GM19351 (cell line): ENCODE measurements around the gene HMGCL.
"Not testable (repeated sequence)": the region's sequence is repeated elsewhere in the genome, so short reads cannot be mapped to it uniquely, and the experiment has no call there.

Experiments
- ATAC-seq: cut with Tn5 transposase; IDR thresholded peaks from one replicate; pipeline ENCODE4 v1.9.1; 2021; ENCODE audit warnings: mild to moderate bottlenecking, moderate library complexity; ENCODE audit not compliant: unreplicated experiment

HMGCL gene

DNA sequence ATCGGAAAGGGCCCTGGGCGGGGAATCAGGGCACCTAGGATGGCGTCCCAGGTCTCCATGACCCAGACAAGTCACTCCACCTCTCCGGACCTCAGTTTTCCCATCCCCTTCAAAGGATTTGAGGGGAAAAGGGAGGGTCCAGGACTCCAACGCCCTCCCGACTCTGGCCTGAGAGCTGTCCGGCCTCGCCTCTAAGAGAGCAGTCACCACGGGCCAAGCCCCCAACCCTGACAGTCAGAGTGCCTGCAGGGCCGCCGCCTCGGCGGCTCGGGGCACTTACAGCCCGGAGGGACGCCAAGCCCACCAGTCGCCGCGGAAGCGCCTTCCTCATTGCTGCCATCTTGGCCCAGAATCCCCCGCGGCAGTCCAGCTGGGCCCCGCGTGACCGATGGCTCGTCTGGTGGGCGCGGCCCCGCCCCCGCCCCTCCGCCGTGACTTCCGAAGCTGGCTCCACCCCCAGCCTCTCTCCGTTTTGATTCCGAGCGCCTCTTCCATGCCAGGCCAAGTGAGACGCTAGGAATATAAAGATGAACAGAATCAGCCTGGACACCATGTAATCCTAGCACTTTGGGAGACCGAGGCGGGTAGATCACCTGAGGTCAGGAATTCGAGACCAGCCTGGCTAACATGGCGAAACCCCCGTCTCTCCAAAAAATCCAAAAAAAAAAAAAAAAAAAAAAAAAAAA, at the start of gene HMGCL:
TSS of gene HMGCL (minus strand) at position 354 of the 686 bp plus-strand sequence. CDS start at position 340, 14 bp downstream.
- ATAC-seq = peak; percentile 81

DNA sequence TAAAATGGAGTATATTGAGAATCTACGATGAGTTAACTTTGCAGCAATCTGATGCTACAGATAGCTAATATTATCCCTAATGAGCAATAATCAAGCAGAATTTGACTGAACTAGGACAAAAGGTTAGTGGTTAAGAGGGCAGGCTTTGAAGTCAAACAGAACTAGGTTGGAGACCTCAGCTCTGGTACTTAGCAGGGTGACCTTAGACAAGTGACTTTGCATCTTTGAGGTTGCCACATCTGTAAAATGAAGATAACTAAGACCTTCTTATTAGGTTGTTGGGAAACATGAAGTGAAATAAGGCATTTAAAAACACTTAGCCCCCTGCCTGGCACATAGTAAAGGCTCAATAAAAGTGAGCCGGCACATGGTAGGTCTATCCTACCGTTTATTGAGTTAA, 47.2 kb upstream of the HMGCL start:
- ATAC-seq = no peak

DNA sequence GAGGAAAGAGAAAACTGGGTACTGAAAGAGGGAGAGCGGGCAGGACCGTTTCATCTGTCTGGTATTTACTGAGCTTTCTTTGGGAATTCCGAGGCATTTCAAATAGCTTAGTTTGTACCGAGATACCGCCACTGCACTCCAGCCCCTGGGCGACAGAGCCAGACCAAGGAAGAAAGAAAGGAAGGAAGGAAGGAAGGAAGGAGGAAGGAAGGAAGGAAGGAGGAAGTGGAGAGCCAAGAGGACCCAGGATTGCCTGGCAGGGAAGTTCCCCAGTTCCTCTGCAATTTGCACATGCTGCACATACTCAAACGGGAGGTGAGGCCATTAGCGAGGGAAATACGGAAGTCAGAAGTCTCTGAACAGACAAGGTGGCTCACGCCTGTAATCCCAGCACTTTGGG, 43.8 kb upstream of the HMGCL start:
- ATAC-seq = no peak

DNA sequence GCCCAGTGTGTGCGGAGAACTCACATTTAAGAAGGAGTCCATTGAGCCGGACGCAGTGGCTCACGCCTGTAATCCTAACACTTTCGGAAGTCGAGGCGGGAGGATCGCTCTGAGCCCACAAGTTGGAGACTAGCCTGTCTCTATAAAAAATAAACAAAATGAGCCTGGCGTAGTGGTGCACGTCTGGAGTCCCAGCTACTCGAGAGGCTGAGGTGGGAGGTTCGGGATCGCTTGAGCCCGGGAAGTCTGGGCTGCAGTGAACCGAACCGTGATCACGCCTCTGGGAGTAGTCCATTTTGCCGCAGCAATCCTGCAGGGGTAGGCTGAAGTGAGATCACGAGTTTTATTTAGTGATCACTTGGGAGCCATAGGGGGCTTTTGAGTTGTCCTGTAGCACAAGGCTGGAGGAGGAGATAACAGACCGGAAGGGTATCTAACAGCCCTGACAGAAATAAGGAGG, 43.4 kb upstream of the HMGCL start:
- no peak for ATAC-seq

DNA sequence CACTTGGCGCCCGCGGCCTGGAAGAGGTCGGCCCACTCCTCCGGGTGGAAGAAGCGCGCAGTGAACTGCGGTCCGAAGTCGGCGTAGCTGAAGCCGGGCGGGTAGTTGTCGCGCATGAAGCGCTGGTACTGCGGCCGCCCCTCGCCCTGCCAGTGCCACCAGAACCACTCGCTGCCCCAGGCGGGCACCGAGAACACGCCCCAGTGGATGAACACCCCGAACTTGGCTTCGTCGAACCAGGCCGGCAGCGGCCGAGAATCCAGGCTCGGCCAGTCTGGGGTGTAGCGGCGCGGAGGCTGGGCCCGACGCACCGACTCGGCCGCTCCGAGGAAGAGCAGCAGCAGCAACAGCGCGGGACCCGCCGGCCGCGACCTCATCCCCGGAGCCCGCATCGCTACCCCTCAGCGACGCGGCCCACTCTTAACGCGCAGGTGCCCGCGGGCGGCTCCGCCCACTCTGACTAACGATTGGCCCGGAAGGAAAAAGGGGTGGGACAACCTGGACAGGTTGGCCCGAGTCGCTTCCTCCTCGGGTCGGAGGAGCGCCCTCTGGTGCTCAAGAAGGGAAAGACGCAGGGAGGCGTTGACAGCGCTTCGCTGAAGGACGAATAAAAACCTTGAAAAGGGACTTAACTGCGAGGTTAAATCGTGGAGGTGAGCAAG, 42.8 kb upstream of the HMGCL start, which contains the start of gene FUCA1:
TSS of gene FUCA1 (minus strand) at position 396 of the 662 bp plus-strand sequence. CDS start at position 392, 4 bp downstream.
- ATAC-seq = peak; percentile 89

DNA sequence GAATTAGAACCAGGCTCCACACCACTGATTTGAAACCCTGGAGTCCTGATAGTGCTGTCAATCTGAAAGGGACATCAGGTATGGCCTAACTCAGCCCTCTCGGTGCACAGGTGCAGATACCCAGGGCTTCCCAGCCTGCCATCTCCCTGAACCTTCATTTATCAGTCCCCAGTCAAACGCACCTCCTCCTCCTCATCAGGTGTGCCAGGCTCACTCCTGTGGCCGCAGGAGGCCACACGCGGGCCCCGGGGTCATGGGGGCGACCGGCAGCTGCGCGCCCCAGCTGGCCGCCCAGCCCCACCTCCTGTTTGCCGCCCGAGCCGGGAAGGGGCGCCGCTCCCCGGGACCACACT, 42.3 kb upstream of the HMGCL start:
- ATAC-seq = no peak

DNA sequence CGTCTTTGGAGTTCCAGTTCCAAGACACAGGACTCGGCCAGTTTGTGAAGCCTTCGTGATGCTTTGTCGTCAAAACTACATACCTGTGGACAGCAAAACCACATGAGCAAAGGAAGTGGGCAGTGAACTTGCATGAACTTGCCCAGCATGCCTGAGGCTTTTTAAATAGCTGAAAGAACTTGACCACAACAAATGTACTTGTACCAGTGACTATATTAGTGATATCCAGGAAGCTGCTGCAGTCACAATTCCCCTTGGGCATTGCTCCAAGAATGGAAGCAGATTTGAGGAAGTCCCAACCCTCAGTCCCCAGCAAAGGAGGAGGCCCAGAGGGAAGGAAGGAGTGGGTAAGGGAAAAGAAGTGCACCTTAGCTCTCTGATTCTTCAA, 40.3 kb upstream of the HMGCL start:
- no peak for ATAC-seq

DNA sequence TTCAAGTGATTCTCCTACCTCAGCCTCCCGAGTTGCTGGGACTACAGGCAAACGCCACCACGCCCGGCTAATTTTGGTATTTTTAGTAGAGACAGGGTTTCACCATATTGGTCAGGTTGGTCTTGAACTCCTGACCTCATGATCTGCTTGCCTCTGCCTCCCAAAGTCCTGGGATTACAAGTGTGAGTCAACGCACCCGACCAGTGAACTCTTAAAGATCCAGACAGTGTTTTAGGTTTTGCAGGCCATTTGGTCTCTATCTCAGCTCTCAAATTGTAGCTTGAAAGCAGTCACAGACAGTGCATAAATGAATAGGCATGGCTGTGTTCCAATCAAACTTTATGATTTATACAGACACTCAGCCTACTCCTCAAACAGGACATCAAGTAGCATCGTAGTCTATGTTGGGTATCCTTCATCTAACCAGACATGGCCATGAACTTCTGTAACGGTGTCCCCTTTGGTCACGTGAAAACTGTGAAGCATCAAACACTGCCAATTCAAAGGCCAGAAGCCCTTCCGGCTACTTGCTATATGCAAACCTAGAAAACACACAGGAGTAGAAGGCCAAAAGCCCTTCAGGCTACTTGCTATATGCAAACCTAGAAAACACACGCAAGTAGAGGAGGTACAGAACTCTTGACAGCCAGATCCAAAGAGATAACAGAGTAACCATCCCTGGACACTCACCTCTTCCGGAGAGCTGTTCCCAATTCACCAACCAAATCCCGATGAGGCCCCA, 39.7 kb upstream of the HMGCL start:
- no peak for ATAC-seq

DNA sequence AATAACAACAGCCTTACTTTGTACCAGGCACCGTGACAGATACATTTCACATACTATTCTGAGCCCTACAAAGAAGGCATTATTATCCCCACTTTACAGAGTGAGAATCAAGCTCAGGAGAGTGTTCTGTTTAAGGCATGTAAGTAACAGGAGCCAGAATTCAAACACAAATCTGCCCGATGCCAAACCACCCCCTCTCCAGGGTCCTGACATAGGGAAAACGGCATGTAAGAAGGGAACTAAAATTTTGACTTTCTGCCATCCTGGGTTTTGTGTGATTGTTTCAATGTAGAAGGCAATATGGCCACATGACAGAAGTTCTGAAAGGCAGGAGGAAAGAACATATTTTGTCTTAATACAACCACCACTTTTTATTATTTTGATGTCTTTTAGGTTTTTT, 37.4 kb upstream of the HMGCL start:
- ATAC-seq = no peak

DNA sequence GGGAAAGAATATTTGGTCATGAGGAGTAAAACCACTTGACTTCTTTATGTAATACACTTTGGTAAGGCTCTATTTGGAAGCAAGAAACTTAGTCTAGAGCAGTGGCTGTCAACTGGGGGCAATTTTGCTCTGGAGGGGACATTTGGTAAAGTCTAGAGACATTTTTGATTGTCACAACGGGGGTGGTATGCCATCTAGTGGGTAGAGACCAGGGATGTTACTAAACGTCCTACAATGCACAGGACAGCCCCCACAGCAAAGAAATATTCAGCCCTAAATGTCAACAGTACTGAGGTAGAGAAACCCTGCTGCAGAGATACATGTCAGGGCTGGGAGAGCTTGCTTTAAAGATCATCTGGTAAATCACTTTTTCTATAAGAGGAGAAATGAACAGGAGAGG, 29.3 kb upstream of the HMGCL start:
- ATAC-seq = no peak

DNA sequence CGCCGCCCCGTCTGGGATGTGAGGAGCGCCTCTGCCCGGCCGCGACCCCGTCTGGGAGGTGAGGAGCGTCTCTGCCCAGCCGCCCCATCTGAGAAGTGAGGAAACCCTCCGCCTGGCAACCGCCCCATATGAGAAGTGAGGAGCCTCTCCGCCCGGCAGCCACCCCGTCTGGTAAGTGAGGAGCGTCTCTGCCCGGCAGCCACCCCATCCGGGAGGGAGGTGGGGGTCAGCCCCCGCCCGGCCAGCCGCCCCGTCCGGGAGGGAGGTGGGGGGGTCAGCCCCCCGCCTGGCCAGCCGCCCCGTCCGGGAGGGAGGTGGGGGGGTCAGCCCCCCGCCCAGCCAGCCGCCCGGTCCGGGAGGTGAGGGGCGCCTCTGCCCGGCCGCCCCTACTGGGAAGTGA, 27.9 kb upstream of the HMGCL start:
- ATAC-seq = not testable (repeated sequence)

DNA sequence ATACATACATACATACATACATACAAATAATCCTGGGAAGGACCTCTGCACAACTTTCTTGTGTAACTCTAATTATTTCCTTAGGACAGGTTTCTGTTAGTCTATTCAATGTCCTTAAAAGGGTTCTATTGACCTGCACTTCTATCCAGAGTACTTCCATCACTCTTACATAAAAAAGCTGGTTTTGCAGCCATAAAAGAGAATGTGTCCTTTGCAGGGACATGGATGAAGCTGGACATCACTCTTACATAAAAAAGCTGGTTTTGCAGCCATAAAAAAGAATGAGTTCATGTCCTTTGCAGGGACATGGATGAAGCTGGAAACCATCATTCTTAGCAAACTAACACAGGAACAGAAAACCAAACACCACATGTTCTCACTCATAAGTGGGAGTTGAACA, 26.2 kb upstream of the HMGCL start:
- ATAC-seq = not testable (repeated sequence)

DNA sequence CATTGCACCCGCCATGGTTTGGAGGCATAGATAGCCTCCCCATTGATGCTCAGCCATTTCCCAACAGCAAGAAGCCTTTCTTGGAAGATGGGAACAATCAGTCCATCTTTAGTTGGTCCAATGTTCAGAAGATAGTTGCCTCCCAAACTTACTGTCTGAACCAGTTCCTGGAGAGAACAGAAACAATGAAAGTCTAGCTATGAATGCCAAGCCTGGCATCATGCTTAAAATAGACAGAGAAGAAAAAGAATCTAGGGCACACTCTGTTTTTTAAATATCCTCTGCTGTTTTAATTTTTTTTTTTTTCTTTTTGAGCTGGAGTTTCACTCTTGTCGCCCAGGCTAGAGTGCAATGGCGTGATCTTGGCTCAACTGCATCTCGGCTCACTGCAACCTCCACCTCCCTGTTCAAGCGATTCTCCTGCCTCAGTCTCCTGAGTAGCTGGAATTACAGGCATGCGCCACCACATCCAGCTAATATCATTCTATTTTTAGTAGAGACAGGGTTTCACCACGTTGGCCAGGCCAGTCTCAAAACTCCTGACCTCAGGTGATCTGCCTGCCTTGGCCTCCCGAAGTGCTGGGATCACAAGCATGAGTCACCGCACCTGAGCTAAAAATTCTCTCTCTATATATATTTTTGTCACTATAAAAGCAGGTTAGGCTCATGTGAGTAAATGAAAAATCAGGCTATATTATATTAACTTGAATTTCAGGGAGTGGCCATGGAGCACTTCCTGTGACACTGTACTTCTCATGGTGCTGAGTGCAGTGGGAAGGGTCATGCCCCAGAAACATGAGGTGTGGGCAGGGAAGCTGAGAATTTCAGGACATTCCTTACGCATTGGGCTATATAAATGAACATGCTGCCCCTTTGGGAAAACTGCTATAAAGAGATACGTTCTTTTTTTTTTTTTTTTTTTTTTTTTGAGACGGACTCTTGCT, 23.7 kb upstream of the HMGCL start:
- ATAC-seq = no peak

DNA sequence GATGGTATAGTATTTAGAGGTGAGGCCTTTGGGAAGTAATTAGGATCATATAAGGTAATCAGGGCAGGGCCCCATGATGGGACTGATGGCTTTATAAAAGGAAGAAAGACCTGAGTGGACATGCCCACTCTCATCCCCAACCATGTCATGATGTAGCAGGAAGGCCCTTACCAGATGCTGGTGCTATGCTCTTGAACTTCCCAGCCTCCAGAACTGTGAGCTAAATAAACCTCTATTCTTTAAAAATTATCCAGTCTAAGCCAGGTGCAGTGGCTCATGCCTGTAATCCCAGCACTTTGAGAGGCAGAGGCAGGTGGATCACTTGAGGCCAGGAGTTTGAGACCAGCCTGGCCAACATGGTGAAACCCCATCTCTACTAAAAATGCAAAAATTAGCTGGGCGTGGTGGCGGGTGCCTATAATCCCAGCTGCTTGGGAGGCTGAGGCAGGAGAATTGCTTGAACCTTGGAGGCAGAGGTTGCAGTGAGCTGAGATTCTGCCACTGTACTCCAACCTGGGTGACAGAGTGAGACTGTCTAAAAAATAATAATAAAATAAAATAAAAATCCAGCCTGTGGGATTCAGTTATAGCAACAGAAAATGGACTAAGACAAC, 22.4 kb upstream of the HMGCL start:
- not testable (repeated sequence) for ATAC-seq

DNA sequence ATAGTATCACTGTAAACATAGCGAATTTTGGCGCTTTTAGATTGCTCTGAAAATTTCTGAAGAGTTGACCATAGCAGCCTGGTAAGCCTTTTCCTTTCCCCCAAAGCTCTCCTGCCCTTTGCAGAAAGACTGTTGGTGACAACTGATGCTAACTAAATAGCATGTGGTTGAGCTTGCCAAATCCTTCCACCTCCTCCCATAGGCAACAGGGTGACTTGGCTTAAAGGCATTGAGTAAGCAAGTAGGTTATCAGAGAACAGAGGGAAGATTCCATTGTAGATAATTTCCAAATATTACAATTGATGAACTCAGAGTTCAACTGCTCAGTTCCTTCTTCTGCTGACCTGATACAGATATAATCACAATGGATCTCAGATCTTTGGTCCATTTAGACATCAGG, 19.9 kb upstream of the HMGCL start:
- no peak for ATAC-seq

DNA sequence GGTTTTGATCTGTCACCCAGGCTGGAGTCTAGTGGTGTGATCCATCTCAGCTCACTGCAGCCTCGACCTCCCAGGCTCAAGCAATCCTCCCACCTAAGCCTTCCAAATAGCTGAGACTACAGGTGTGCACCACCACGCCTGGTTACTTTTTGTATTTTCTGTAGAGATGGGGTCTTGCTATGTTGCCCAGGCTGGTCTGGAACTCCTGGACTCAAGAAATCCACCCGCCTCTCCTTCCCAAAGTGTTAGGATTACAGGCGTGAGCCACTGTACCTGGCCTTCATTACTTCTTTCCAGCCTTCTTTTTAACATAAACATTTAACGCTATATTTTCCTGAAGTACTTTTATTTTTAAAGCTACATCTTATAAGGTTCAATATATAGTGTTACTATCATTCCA, 18.4 kb upstream of the HMGCL start:
- no peak for ATAC-seq

DNA sequence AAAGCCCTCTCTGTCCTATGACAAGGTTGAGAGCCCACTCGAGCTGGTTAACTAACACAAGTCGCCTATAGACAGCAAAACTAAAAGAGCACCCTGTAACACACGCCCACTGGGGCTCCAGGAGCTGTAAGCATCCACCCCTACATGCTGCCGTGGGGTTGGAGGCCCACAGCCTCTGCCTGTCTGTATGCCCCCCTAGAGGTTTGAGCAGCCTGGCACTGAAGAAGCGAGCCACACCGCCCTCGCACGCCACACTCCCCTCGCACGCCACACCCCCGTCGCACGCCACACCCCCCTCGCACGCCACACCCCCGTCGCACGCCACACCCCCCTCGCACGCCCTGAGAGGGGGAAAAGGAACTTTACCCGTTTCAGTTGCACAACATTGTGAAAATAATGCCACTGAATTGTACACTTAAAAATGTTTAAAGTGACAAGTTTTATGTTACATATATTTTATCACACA, 13.2 kb upstream of the HMGCL start:
- ATAC-seq = peak; percentile 54

DNA sequence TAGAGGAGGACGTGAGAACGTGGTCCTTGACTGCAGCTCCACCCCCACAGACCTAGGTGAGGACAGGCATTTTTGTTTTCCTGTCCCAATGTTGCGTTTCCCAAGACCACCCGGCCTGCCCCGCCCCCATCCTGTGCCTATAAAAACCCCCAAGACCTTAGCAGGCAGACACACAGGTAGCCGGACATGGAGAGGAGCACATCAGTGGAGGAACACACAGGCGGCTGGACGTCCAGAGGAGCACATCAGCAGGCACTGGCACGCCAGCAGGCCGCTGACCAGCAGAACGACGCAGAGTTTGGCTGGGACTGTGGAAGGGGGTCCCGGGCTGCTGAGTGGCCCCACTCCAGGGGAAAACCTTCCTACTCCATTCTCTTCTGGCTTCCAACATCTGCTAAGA, 12.7 kb upstream of the HMGCL start:
- ATAC-seq = no peak

DNA sequence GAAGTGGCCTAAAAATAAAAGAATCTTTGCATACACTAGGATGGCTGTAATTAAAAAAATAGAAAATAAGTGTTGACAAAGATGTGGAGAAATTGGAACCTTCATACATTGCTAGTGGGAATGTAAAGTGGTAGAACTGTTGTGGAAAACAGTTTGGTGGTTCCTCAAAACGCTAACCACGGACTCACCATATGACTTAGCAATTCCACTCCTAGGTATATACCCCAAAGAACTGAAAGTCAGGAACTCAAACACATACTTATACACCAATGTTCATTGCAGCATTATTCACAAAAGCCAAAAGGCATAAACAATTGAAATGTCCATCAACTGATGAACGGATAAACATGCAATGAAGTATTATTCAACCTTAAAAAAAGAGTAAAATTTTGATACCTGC, 10.8 kb upstream of the HMGCL start:
- no peak for ATAC-seq

DNA sequence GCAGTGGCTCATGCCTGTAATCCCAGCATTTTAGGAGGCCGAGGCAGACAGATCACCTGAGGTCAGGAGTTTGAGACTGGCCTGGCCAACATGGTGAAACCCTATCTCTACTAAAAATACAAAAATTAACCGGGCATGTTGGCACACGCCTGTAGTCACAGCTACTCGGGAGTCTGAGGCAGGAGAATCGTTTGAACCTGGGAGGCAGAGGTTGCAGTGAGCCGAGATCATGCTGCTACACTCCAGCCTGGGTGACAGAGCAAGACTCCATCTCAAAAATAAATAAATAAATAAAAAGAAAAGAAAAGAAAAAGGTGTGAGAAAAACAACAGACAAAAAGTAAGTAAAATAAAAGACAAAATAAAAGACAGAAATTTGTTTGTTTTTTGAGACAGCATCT, 8.9 kb upstream of the HMGCL start:
- ATAC-seq = not testable (repeated sequence)
